Hepatocyte (in vitro differentiated cells): ENCODE data around the gene UGCG. TPM values are rescaled to one million over a fixed set of nuclear protein-coding genes. Genes with fewer than 3 reads are reported as not detected.
"Not testable (repeated sequence)": the region's sequence is repeated elsewhere in the genome, so short reads cannot be mapped to it uniquely, and the experiment has no call there.

ENCODE experiments used
- DNase-seq: peaks from one replicate; pipeline ENCODE4 v3.0.0-alpha.2; 2016; ENCODE audit warnings: low spot score
- H2AFZ ChIP-seq: fragments of 200-600 bp; sonication (generic); 2 replicates; pipeline ENCODE4 v1.6.0; 2016; ENCODE audit warnings: antibody characterized with exemption, mild to moderate bottlenecking
- H3K27ac ChIP-seq: fragments of 200-600 bp; sonication (generic); 2 replicates; pipeline ENCODE4 v1.5.1; 2016; ENCODE audit warnings: mild to moderate bottlenecking
- H3K27me3 ChIP-seq: fragments of 200-600 bp; sonication (generic); 2 replicates; pipeline ENCODE4 v1.6.1; 2016
- H3K36me3 ChIP-seq: fragments of 200-600 bp; sonication (generic); replicated peaks from 2 replicates; pipeline ENCODE4 v1.5.1; 2016; ENCODE audit warnings: low read depth; ENCODE audit not compliant: insufficient read depth
- H3K4me1 ChIP-seq: fragments of 200-600 bp; sonication (generic); 2 replicates; pipeline ENCODE4 v1.5.1; 2016; ENCODE audit warnings: mild to moderate bottlenecking, moderate library complexity; ENCODE audit not compliant: insufficient read depth
- H3K4me2 ChIP-seq: fragments of 200-600 bp; sonication (generic); 2 replicates; pipeline ENCODE4 v1.6.0; 2016
- H3K4me3 ChIP-seq: fragments of 200-600 bp; sonication (generic); 2 replicates; pipeline ENCODE4 v1.5.1; 2016; ENCODE audit warnings: mild to moderate bottlenecking
- H3K79me2 ChIP-seq: fragments of 200-600 bp; sonication (generic); 2 replicates; pipeline ENCODE4 v1.6.0; 2017; ENCODE audit warnings: mild to moderate bottlenecking
- H3K9me2 ChIP-seq: fragments of 200-600 bp; sonication (generic); replicated peaks from 2 replicates; pipeline ENCODE4 v1.6.0; 2017; ENCODE audit warnings: mild to moderate bottlenecking; ENCODE audit not compliant: insufficient read depth
- H3K9me3 ChIP-seq: fragments of 200-600 bp; sonication (generic); 2 replicates; pipeline ENCODE4 v1.5.1; 2016; ENCODE audit warnings: low read depth, mild to moderate bottlenecking
- H4K20me1 ChIP-seq: fragments of 200-600 bp; sonication (generic); 2 replicates; pipeline ENCODE4 v1.6.0; 2016; ENCODE audit warnings: mild to moderate bottlenecking; ENCODE audit not compliant: insufficient read depth, poor library complexity, severe bottlenecking
- EZH2 ChIP-seq: fragments of 200-600 bp; sonication (generic); IDR thresholded peaks from 2 replicates; pipeline ENCODE4 v1.6.1; 2016; ENCODE audit warnings: antibody characterized with exemption, mild to moderate bottlenecking, borderline replicate concordance
- EZH2phosphoT487 ChIP-seq: fragments of 200-600 bp; sonication (generic); IDR thresholded peaks from one replicate; pipeline ENCODE4 v1.6.1; 2018; ENCODE audit warnings: antibody characterized with exemption, mild to moderate bottlenecking, low read depth, moderate library complexity; ENCODE audit not compliant: unreplicated experiment, severe bottlenecking
- WGBS: methylation state at CpG from one replicate; pipeline ENCODE4 v1.1.6; 2016; ENCODE audit warnings: low lambda C conversion rate; ENCODE audit errors: missing lambda C conversion rate; 5-methylcytosine and 5-hydroxymethylcytosine counted together
- polyA plus RNA-seq: library from polyadenylated mRNA; unstranded; fragments of >200 nt; fragmentation: Nextera tagmentation; extraction: Ambion mirVana; gene quantifications from 2 replicates; pipeline ENCODE4 v1.2.1, GENCODE V29; 2016
- total RNA-seq: library from RNA; depleted of rRNA; stranded (reverse); fragments of >200 nt; gene quantifications from 2 replicates; pipeline ENCODE4 v1.2.3, GENCODE V29; 2014
- TF ChIP-seq, protein P1 (sequence below): fragments of 200-600 bp; sonication (generic); IDR thresholded peaks from 2 replicates; pipeline ENCODE4 v1.5.1; 2016; ENCODE audit warnings: antibody characterized with exemption, mild to moderate bottlenecking; ENCODE audit not compliant: poor library complexity

Gene UGCG
- total and polyA plus RNA-seq, 2 experiments from 2014 or later = 54.6 to 107 TPM

DNA sequence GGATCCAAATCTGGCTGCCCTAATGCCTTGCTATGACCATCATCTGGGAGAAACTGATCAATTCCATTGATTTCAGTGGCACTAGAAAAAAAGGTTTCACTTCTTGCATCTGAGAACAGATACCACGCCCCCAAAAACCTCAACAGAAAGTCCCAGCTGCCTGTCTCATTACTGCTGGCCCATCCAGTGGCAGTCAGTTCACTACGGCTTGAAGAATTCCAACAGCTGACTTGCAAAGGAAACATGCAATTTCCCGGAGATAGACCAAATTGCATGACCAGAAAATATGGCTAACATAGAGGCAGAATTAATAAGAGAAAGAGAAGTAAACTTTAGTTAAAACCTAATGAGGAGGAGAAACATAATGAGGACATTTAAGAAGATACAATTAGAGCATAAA is 48.6 kb downstream of the UGCG start:
- Histone ChIP-seq H3K4me2 (no peak overlapping the region), H3K27me3 (no peaks in the 10 kb centered on the region), H3K4me3 (no peak overlapping the region), H2AFZ (no peak overlapping the region), H3K36me3 (no peaks in the 10 kb centered on the region), H3K4me1 (no peaks in the 10 kb centered on the region), H3K9me3 (no peaks in the 10 kb centered on the region), H3K79me2 (no peaks in the 10 kb centered on the region), H4K20me1 (no peaks in the 10 kb centered on the region), H3K9me2 (no peaks in the 10 kb centered on the region), H3K27ac (no peak overlapping the region)
- DNase-seq = no peak
- TF ChIP-seq, protein P1, sequence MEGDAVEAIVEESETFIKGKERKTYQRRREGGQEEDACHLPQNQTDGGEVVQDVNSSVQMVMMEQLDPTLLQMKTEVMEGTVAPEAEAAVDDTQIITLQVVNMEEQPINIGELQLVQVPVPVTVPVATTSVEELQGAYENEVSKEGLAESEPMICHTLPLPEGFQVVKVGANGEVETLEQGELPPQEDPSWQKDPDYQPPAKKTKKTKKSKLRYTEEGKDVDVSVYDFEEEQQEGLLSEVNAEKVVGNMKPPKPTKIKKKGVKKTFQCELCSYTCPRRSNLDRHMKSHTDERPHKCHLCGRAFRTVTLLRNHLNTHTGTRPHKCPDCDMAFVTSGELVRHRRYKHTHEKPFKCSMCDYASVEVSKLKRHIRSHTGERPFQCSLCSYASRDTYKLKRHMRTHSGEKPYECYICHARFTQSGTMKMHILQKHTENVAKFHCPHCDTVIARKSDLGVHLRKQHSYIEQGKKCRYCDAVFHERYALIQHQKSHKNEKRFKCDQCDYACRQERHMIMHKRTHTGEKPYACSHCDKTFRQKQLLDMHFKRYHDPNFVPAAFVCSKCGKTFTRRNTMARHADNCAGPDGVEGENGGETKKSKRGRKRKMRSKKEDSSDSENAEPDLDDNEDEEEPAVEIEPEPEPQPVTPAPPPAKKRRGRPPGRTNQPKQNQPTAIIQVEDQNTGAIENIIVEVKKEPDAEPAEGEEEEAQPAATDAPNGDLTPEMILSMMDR = no peak
- TF ChIP-seq EZH2phosphoT487 (no peak), EZH2 (no peak)
- 72% methylated on average over 3 of the region's 3 CpGs for WGBS

DNA sequence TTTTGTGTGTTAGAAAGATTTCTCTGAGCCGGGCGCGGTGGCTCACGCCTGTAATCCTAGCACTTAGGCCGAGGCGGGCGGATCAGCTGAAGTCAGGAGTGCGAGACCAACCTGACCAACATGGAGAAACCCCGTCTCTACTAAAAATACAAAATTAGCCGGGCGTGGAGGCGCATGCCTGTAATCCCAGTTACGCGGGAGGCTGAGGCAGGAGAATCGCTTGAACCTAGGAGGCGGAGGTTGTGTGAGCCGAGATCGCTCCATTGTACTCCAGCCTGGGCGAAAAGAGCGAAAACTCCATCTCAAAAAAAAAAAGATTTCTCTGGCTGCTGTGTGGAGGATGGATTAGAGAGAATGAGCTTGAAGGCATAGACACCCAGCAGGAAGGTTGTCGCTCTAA is 51.5 kb downstream of the UGCG start:
- 96% methylated on average over 21 of the region's 21 CpGs for WGBS
- H3K27ac ChIP-seq, H3K9me3 ChIP-seq: not testable (repeated sequence)

DNA sequence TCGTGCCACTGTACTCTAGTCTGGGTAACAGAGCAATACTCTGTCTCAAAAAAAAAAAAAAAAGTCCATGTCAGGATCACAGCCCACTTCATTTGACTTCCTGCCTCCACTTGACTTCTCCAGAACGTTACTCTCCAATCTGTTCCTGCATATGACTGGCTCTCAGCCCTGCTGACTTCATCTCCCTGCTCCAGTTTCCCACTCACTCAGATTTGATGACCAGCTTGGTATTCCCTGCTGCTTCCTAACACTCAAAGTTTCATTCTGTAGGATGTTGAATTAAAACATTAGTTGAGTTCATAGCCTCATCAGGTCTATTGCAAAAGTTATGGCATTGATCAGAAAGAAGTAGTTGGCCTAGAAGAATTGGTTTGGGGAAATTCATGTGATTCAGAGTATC is 52.3 kb downstream of the UGCG start:
- Histone ChIP-seq H3K9me2 (no peaks in the 10 kb centered on the region), H2AFZ (no peak overlapping the region), H3K4me1 (no peaks in the 10 kb centered on the region), H3K4me2 (no peak overlapping the region), H3K4me3 (no peak overlapping the region), H4K20me1 (no peaks in the 10 kb centered on the region), H3K36me3 (no peaks in the 10 kb centered on the region), H3K27me3 (no peaks in the 10 kb centered on the region), H3K27ac (no peak overlapping the region), H3K79me2 (no peaks in the 10 kb centered on the region), H3K9me3 (no peaks in the 10 kb centered on the region)
- DNase-seq = no peak
- TF ChIP-seq, protein P1 = no peak
- TF ChIP-seq EZH2 (no peak), EZH2phosphoT487 (no peak)
- 82% methylated on average over 2 of the region's 2 CpGs for WGBS

More for the DNA sequence above, 51.5 kb downstream of the UGCG start:
- not testable (repeated sequence) for H3K4me3 ChIP-seq, H2AFZ ChIP-seq, H3K4me1 ChIP-seq, DNase-seq, H3K27me3 ChIP-seq, H3K36me3 ChIP-seq, H3K4me2 ChIP-seq, H4K20me1 ChIP-seq, H3K9me2 ChIP-seq, H3K79me2 ChIP-seq

DNA sequence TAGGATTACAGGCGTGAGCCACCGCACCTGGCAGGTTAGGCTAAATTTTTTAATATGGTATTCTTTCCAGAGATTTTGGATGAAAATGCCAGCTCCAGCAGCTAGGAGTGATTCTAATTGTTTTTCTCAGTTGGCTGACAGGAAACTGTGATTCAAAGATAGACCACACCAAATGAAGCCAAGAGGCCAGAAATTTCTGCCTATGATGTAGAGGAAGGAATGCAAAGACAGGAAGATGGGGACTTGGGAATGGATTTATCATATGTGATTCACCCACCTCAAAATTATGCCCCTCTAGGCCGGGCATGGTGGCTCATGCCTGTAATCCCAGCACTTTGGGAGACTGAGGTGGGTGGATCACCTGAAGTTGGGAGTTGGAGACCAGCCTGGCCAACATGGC is 53.3 kb downstream of the UGCG start:
- H3K4me1 ChIP-seq = no peaks in the 10 kb centered on the region
- no peaks in the 10 kb centered on the region for H3K36me3 ChIP-seq
- no peak for DNase-seq
- H2AFZ ChIP-seq = no peak overlapping the region
- H4K20me1 ChIP-seq = no peaks in the 10 kb centered on the region
- no peaks in the 10 kb centered on the region for H3K9me2 ChIP-seq
- no peak overlapping the region for H3K4me3 ChIP-seq
- H3K27me3 ChIP-seq = no peaks in the 10 kb centered on the region
- H3K9me3 ChIP-seq = no peaks in the 10 kb centered on the region
- H3K4me2 ChIP-seq = no peak overlapping the region
- H3K27ac ChIP-seq = no peak overlapping the region
- no peak for TF ChIP-seq EZH2
- H3K79me2 ChIP-seq = no peaks in the 10 kb centered on the region
- WGBS = 99% methylated on average over 3 of the region's 3 CpGs
